RWPE1 (cell line): ENCODE results near the gene CTU2.

Experiments used
- CTCF ChIA-PET: fragments of 350-600 bp; sonication (Branson Sonifier 250); formaldehyde crosslinking; extraction: SDS; loops from one replicate; lab custom pipeline; 2021; lab: Yijun Ruan, JAX
- POLR2A ChIA-PET: fragments of 400-600 bp; formaldehyde crosslinking; extraction: SDS; loops from one replicate; lab custom pipeline; 2020; ENCODE audit warnings: antibody characterized with exemption; ENCODE audit not compliant: low non-redundant PET; lab: Yijun Ruan, JAX
- DNase-seq: peaks from one replicate; pipeline ENCODE4 v3.0.0; 2012; ENCODE audit warnings: low spot score
- H3K27ac ChIP-seq: fragments of 450-650 bp; 2 replicates; pipeline ENCODE4 v1.5.1; 2017
- CTCF ChIP-seq: fragments of 450-650 bp; conservative IDR thresholded peaks from 2 replicates; pipeline ENCODE4 v1.5.1; 2017; ENCODE audit warnings: low read depth, mild to moderate bottlenecking

CTU2 gene

DNA sequence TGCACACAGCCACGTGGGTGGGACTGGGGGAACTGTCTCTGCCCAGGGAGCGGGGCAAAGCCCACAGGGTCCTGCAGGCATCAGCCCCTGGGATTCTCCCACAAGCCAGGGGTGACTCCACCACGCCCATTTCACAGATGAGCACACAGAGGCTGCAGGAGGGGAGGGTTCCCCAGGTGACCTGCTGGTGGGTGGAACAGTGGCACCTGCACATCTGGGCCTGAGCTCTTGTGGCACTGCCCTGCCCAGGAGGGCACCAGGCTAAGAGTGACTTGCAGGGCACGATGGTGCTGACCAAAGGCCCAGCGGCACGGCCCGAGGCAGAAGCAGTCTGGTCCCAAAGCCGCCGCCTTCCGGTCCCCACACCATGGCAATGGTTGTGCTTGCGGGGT lies 54.8 kb downstream of the CTU2 start:
- ChIA-PET POLR2A (no interaction called here), CTCF (interaction anchor here (1.9 kb wide), 1 partner anchor 18 kb away, joined by 4 read pairs; no protein-coding TSS in a partner anchor)
- H3K27ac ChIP-seq = peak overlapping the region; percentile 51
- no peak for DNase-seq
- TF ChIP-seq CTCF = no peak

DNA sequence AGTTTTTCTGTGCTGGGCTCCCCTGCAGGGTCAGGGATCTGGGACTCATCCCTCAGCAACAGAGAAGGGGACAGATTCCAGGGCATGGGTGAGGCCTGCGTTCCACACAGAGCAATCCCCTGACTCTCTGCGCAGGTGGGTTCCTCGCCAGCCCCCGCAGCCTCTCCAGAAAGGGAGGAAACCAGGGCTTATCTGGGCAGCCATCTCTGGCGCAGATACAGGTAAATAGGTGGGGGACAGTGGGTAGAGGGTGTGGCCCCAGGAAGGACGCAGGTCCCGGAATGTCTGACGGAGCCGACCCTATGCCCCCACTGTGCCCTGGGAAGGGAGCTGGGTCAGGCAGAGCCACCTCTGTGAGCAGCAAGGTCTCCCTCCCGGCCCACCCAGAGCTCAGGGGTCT lies 55.5 kb downstream of the CTU2 start:
- ChIA-PET POLR2A (no interaction called here), CTCF (interaction anchor here (0.6 to 2.1 kb wide), 4 partner anchors 19 to 64 kb away, joined by 3 to 9 read pairs (median 4); no protein-coding TSS in a partner anchor)
- TF ChIP-seq CTCF = no peak
- DNase-seq = no peak
- H3K27ac ChIP-seq = peak overlapping the region; percentile 99

GRCh38 chr16:88762258-88762870 lies 56.1 kb downstream of the CTU2 start:
- DNase-seq = no peak
- H3K27ac ChIP-seq = peak overlapping the region; percentile 99
- CTCF ChIA-PET = interaction anchor here (0.6 to 2.1 kb wide), 5 partner anchors 19 to 65 kb away, joined by 3 to 9 read pairs (median 4); no protein-coding TSS in a partner anchor
- POLR2A ChIA-PET = no interaction called here
- no peak for TF ChIP-seq CTCF

DNA sequence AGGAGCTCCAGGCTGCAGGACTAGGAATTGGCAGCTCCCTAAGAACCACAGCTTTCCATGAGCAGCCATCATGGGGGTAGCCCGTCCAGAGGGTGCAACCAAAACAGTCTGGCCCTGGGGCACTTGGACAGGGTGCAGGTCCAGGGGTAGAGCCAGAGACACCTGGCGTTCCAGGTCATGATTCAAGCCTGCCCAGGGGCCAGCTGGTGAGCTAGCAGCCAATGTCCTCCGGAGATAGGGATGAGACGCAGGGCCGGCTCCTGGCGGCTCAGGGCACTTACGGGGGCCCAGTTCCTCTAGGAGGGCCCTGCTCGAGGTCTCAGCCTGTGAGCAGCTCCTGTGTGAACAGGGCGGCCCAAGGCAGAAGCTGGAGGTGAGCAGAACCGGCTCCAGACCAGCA lies 56.6 kb downstream of the CTU2 start:
- no peak for TF ChIP-seq CTCF
- POLR2A ChIA-PET = no interaction called here
- H3K27ac ChIP-seq = peak overlapping the region; percentile 99
- CTCF ChIA-PET = interaction anchor here (0.9 to 2.1 kb wide), 5 partner anchors 18 to 65 kb away, joined by 3 to 9 read pairs (median 4); no protein-coding TSS in a partner anchor
- no peak for DNase-seq

DNA sequence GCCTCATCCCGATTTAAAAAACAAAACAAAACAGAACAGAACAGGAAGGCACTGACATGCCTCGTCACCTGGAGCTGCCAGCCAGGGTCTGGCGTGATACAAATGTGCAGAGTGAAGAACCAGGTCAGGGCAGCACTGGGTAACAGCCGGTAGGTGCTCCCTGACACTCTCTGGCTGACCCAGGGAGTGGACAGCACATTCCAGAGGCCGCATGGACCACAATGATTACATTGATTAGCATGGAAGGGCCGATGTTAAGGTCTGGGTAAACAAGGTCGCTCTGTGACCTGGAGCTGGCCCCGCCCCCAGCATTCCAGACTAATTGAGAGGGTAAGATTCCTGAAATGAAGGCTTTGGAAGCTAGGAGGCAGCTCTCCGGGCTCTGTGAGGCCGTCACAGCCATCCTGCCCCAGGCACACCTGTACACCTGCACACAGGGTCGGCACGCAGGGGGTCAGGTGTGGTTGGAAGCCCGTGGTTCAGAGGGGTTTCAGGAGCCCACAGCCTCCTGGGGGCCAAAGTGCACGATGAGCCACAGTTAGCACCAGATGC lies 57.3 kb downstream of the CTU2 start:
- DNase-seq = no peak
- no peak for TF ChIP-seq CTCF
- CTCF ChIA-PET = interaction anchor here (0.6 to 2.1 kb wide), 5 partner anchors 18 to 1084 kb away, joined by 4 to 9 read pairs (median 5); no protein-coding TSS in a partner anchor
- POLR2A ChIA-PET = no interaction called here
- H3K27ac ChIP-seq = peak overlapping the region; percentile 99

- TF ChIP-seq CTCF = no peak
- ChIA-PET POLR2A (interaction anchor here (0.7 kb wide), 1 partner anchor 9 kb away, joined by 6 read pairs; no protein-coding TSS in a partner anchor), CTCF (interaction anchor here (0.7 to 2.1 kb wide), 4 partner anchors 17 to 28 kb away, joined by 5 to 9 read pairs (median 6); no protein-coding TSS in a partner anchor)
- peak overlapping the region; percentile 99 for H3K27ac ChIP-seq
- no peak for DNase-seq
These were observed 57.8 kb downstream of the CTU2 start for GRCh38 chr16:88764080-88764479.
